Activated T-cell treated with anti-CD3 and anti-CD28 coated beads for 4 hours (primary cell): ENCODE results near the gene FAM163B.

Source experiments
- DNase-seq: peaks from one replicate; pipeline ENCODE4 v3.0.0-alpha.2; 2020

Gene FAM163B

GRCh38 chr9:133615606-133616188 is 6.5 kb upstream of the FAM163B start:
- no peak for DNase-seq

- no peak for DNase-seq
Measured at GRCh38 chr9:133615186-133615585, 6.0 kb upstream of the FAM163B start.

- no peak for DNase-seq
Measured at GRCh38 chr9:133614678-133615077, 5.5 kb upstream of the FAM163B start.

- DNase-seq, result no peak
Measured at GRCh38 chr9:133614056-133614455, 4.9 kb upstream of the FAM163B start.

GRCh38 chr9:133613432-133613831 is 4.2 kb upstream of the FAM163B start:
- DNase-seq, result no peak

- DNase-seq, result no peak
Measured at GRCh38 chr9:133612816-133613215, 3.6 kb upstream of the FAM163B start.

- DNase-seq, result no peak
Measured at GRCh38 chr9:133612051-133612450, 2.9 kb upstream of the FAM163B start.

- no peak for DNase-seq
Measured at GRCh38 chr9:133610845-133611244, 1.7 kb upstream of the FAM163B start.

GRCh38 chr9:133608889-133609288 is 300 bp downstream of the FAM163B start:
- DNase-seq, result no peak

GRCh38 chr9:133608382-133608781 is 807 bp downstream of the FAM163B start:
- DNase-seq, result no peak

- DNase-seq, result no peak
Measured at GRCh38 chr9:133607976-133608375, 1.2 kb downstream of the FAM163B start.

- DNase-seq, result no peak
Measured at GRCh38 chr9:133607381-133607780, 1.8 kb downstream of the FAM163B start.

- DNase-seq, result no peak
Measured at GRCh38 chr9:133606708-133607025, 2.5 kb downstream of the FAM163B start.

- DNase-seq, result no peak
Measured at GRCh38 chr9:133605856-133606707, 3.1 kb downstream of the FAM163B start.

- DNase-seq, result no peak
Measured at GRCh38 chr9:133605446-133605845, 3.7 kb downstream of the FAM163B start.

GRCh38 chr9:133604856-133605255 is 4.3 kb downstream of the FAM163B start:
- DNase-seq, result no peak

- peak; percentile 19 for DNase-seq
Measured at GRCh38 chr9:133604214-133604613, 5.0 kb downstream of the FAM163B start.

- DNase-seq, result no peak
Measured at GRCh38 chr9:133603135-133603927, 5.9 kb downstream of the FAM163B start.

- DNase-seq, result no peak
Measured at GRCh38 chr9:133602277-133602676, 6.9 kb downstream of the FAM163B start.

GRCh38 chr9:133601746-133602145 is 7.4 kb downstream of the FAM163B start:
- DNase-seq, result no peak

GRCh38 chr9:133600739-133601138 is 8.4 kb downstream of the FAM163B start:
- DNase-seq, result no peak

GRCh38 chr9:133599470-133600173 is 9.6 kb downstream of the FAM163B start:
- no peak for DNase-seq

GRCh38 chr9:133598978-133599377 is 10.2 kb downstream of the FAM163B start:
- no peak for DNase-seq
